Small intestine (tissue), 7 donors: ENCODE data around the gene FBXL13. TPM values are rescaled to one million over a fixed set of nuclear protein-coding genes. Genes with fewer than 3 reads are reported as not detected.
"Not testable (repeated sequence)": the region's sequence is repeated elsewhere in the genome, so short reads cannot be mapped to it uniquely, and the experiment has no call there.

Experiments used
- DNase-seq, 2 donors: peaks; one replicate each; pipeline versions ENCODE4 v3.0.0 to v3.0.0-alpha.2; 2013
- FAIRE-seq: peaks from 2 replicates; lab custom pipeline; 2012; peaks lifted over from hg19 to GRCh38; lab: Jason Lieb, UNC
- H3K27ac ChIP-seq, 3 donors: one replicate each; pipeline ENCODE4 v1.5.1; 2013; ENCODE audit warnings: low read length in 2 of 3, mild to moderate bottlenecking in 2 of 3, control low read depth in 1 of 3, inconsistent platforms in 1 of 3, low read depth in 1 of 3, moderate library complexity in 1 of 3
- H3K27me3 ChIP-seq, 3 donors: one replicate each; pipeline ENCODE4 v1.6.1; 2013; ENCODE audit warnings: low read length in 3 of 3, inconsistent platforms in 1 of 3; ENCODE audit not compliant: control insufficient read depth in 3 of 3, insufficient read depth in 3 of 3
- H3K36me3 ChIP-seq, 3 donors: one replicate each; pipeline ENCODE4 v1.6.1; 2013; ENCODE audit warnings: low read length in 3 of 3, inconsistent platforms in 1 of 3, low read depth in 1 of 3, mild to moderate bottlenecking in 1 of 3, moderate library complexity in 1 of 3; ENCODE audit not compliant: control insufficient read depth in 3 of 3, insufficient read depth in 2 of 3
- H3K4me1 ChIP-seq, 3 donors: one replicate each; pipeline ENCODE4 v1.6.1; 2013; ENCODE audit warnings: low read length in 2 of 3, inconsistent platforms in 1 of 3, low read depth in 1 of 3, mild to moderate bottlenecking in 1 of 3, moderate library complexity in 1 of 3; ENCODE audit not compliant: control insufficient read depth in 3 of 3, insufficient read depth in 2 of 3
- H3K4me3 ChIP-seq, 3 donors: one replicate each; pipeline ENCODE4 v1.5.1; 2013; ENCODE audit warnings: low read length in 3 of 3, control low read depth in 1 of 3, inconsistent platforms in 1 of 3, low read depth in 1 of 3, mild to moderate bottlenecking in 1 of 3, moderate library complexity in 1 of 3
- H3K9me3 ChIP-seq, 2 donors: one replicate each; pipeline ENCODE4 v1.6.1; 2013; ENCODE audit warnings: low read depth in 1 of 2, low read length in 1 of 2; ENCODE audit not compliant: control insufficient read depth in 2 of 2, insufficient read depth in 1 of 2
- WGBS, 3 donors: extraction: QIAGEN DNeasy Blood & Tissue Kit; methylation state at CpG; one replicate each; pipeline ENCODE4 v1.1.7; 2013; 5-methylcytosine and 5-hydroxymethylcytosine counted together
- polyA plus RNA-seq, 4 donors: library from polyadenylated mRNA; stranded (reverse) in 3 of 4; unstranded in 1 of 4; fragments of 200-250 nt in 3 of 4; fragments of 120-200 nt in 1 of 4; gene quantifications; one replicate each; pipeline versions ENCODE4 v1.2.1 to v1.2.3, GENCODE V29; 2013
- donor health status: healthy with polysubstance abuse.
- donor health status: control.
- donor health status: control.
- donor health status: Bipolar disorder and iron deficiency.
- donor health status: healthy.

FBXL13 gene
- polyA plus RNA-seq, 4 donors: 0.10 to 0.38 TPM; not detected in 2

GRCh38 chr7:102842284-102842683 is 232.3 kb downstream of the FBXL13 start:
- no peaks in the 10 kb centered on the region for H3K9me3 ChIP-seq
- H3K27me3 ChIP-seq: no peaks in the 10 kb centered on the region
- no peak for DNase-seq
- no peak for FAIRE-seq
- no peaks in the 10 kb centered on the region for H3K36me3 ChIP-seq
- H3K4me1 ChIP-seq: no peaks in the 10 kb centered on the region
- no peak overlapping the region for H3K4me3 ChIP-seq
- H3K27ac ChIP-seq: no peak overlapping the region

GRCh38 chr7:102841290-102841689 is 233.3 kb downstream of the FBXL13 start:
- Histone ChIP-seq H3K4me1 (no peaks in the 10 kb centered on the region), H3K27ac (no peak overlapping the region), H3K27me3 (no peaks in the 10 kb centered on the region), H3K36me3 (peaks cover 0 to 3% (median 0%) of the 10 kb centered on the region in 3 donors), H3K9me3 (no peaks in the 10 kb centered on the region), H3K4me3 (no peak overlapping the region)
- DNase-seq: no peak
- no peak for FAIRE-seq
- 69 to 88% (median 76%) methylated on average over 2 of the region's 2 CpGs for WGBS, 3 donors

- Histone ChIP-seq H3K27me3 (no peaks in the 10 kb centered on the region), H3K9me3 (no peaks in the 10 kb centered on the region), H3K27ac (no peak overlapping the region), H3K4me3 (no peak overlapping the region), H3K4me1 (no peaks in the 10 kb centered on the region), H3K36me3 (peaks cover 0 to 3% (median 0%) of the 10 kb centered on the region in 3 donors)
- WGBS, 3 donors: 95 to 97% (median 96%) methylated on average over 3 of the region's 3 CpGs
- FAIRE-seq: no peak
- no peak for DNase-seq
Observed at GRCh38 chr7:102840404-102840803, 234.2 kb downstream of the FBXL13 start.

- H3K9me3 ChIP-seq: not testable (repeated sequence)
- 88 to 91% (median 90%) methylated on average over 10 of the region's 10 CpGs for WGBS, 3 donors
Observed at GRCh38 chr7:102838572-102839101, 236.0 kb downstream of the FBXL13 start.

GRCh38 chr7:102837802-102838201 is 236.8 kb downstream of the FBXL13 start:
- no peak overlapping the region for H3K4me3 ChIP-seq
- H3K9me3 ChIP-seq: no peaks in the 10 kb centered on the region
- no peak overlapping the region for H3K27ac ChIP-seq
- H3K4me1 ChIP-seq: no peaks in the 10 kb centered on the region
- WGBS, 3 donors: 83 to 84% (median 83%) methylated on average over 3 of the region's 3 CpGs
- no peaks in the 10 kb centered on the region for H3K27me3 ChIP-seq
- peaks cover 0 to 3% (median 0%) of the 10 kb centered on the region in 3 donors for H3K36me3 ChIP-seq
- FAIRE-seq (no peak), DNase-seq (no peak)

More at GRCh38 chr7:102838572-102839101, 236.0 kb downstream of the FBXL13 start:
- not testable (repeated sequence) for H3K4me1 ChIP-seq, FAIRE-seq, H3K27ac ChIP-seq, H3K4me3 ChIP-seq, H3K36me3 ChIP-seq, H3K27me3 ChIP-seq
- DNase-seq: peak in 1 of 2 donors; percentile 37

GRCh38 chr7:102836977-102837376 is 237.6 kb downstream of the FBXL13 start:
- no peak overlapping the region for H3K4me3 ChIP-seq
- WGBS, 3 donors: 85 to 100% (median 100%) methylated on average over 1 of the region's 1 CpG
- peaks cover 0 to 3% (median 0%) of the 10 kb centered on the region in 3 donors for H3K36me3 ChIP-seq
- H3K9me3 ChIP-seq: no peaks in the 10 kb centered on the region
- H3K4me1 ChIP-seq: no peaks in the 10 kb centered on the region
- H3K27ac ChIP-seq: peak overlapping the region in 1 of 3 donors; percentile 21
- H3K27me3 ChIP-seq: no peaks in the 10 kb centered on the region
- DNase-seq (no peak), FAIRE-seq (no peak)

GRCh38 chr7:102836191-102836919 is 238.2 kb downstream of the FBXL13 start:
- Histone ChIP-seq H3K36me3 (peaks cover 0 to 3% (median 0%) of the 10 kb centered on the region in 3 donors), H3K4me3 (no peak overlapping the region), H3K4me1 (no peaks in the 10 kb centered on the region), H3K27me3 (no peaks in the 10 kb centered on the region), H3K9me3 (no peaks in the 10 kb centered on the region), H3K27ac (no peak overlapping the region)
- FAIRE-seq (no peak), DNase-seq (no peak)
- WGBS, 3 donors: 77 to 94% (median 86%) methylated on average over 6 of the region's 6 CpGs

GRCh38 chr7:102834999-102835398 is 239.6 kb downstream of the FBXL13 start:
- 62 to 83% (median 77%) methylated on average over 1 of the region's 1 CpG for WGBS, 3 donors
- no peak overlapping the region for H3K27ac ChIP-seq
- H3K36me3 ChIP-seq: peaks cover 0 to 3% (median 0%) of the 10 kb centered on the region in 3 donors
- no peaks in the 10 kb centered on the region for H3K9me3 ChIP-seq
- no peak overlapping the region for H3K4me3 ChIP-seq
- FAIRE-seq (no peak), DNase-seq (no peak)
- no peaks in the 10 kb centered on the region for H3K27me3 ChIP-seq
- no peaks in the 10 kb centered on the region for H3K4me1 ChIP-seq
